Stimulated activated CD4-positive, alpha-beta T cell treated with anti-CD3 and anti-CD28 coated beads, TNF-alpha, amount 100 ng/mL, for 48 hours (primary cell): ENCODE measurements around the gene LRRC14B.
"Not testable (repeated sequence)": the region's sequence is repeated elsewhere in the genome, so short reads cannot be mapped to it uniquely, and the experiment has no call there.

ENCODE experiments used
- DNase-seq, 3 donors: peaks; one replicate each; pipeline ENCODE4 v3.0.0-alpha.2; 2020; ENCODE audit warnings: low read depth in 3 of 3

LRRC14B gene

GRCh38 chr5:191949-192690 lies 825 bp downstream of the LRRC14B start:
- DNase-seq: no peak

GRCh38 chr5:192691-192969 lies 1.3 kb downstream of the LRRC14B start:
- DNase-seq: no peak

- DNase-seq: no peak
Observed at GRCh38 chr5:192970-193831, 1.9 kb downstream of the LRRC14B start.

GRCh38 chr5:194102-194501 lies 2.8 kb downstream of the LRRC14B start:
- DNase-seq: no peak

- DNase-seq: no peak
Observed at GRCh38 chr5:194603-195209, 3.4 kb downstream of the LRRC14B start.

GRCh38 chr5:195401-196160 lies 4.3 kb downstream of the LRRC14B start:
- DNase-seq: no peak

- no peak for DNase-seq
Observed at GRCh38 chr5:196350-196749, 5.1 kb downstream of the LRRC14B start.

GRCh38 chr5:197031-197430 lies 5.7 kb downstream of the LRRC14B start:
- DNase-seq: not testable (repeated sequence)

GRCh38 chr5:197892-198489 lies 6.7 kb downstream of the LRRC14B start:
- no peak for DNase-seq

- no peak for DNase-seq
Observed at GRCh38 chr5:198516-199196, 7.4 kb downstream of the LRRC14B start.

- DNase-seq: no peak
Observed at GRCh38 chr5:199197-199949, 8.1 kb downstream of the LRRC14B start.

GRCh38 chr5:199950-200645 lies 8.8 kb downstream of the LRRC14B start:
- no peak for DNase-seq

- no peak for DNase-seq
Observed at GRCh38 chr5:200985-201384, 9.7 kb downstream of the LRRC14B start.

GRCh38 chr5:201672-202071 lies 10.4 kb downstream of the LRRC14B start:
- DNase-seq: no peak

GRCh38 chr5:203246-203930 lies 12.1 kb downstream of the LRRC14B start:
- DNase-seq: no peak

GRCh38 chr5:204001-204400 lies 12.7 kb downstream of the LRRC14B start:
- DNase-seq: no peak

GRCh38 chr5:204462-204861 lies 13.2 kb downstream of the LRRC14B start:
- DNase-seq: no peak

GRCh38 chr5:204966-205670 lies 13.8 kb downstream of the LRRC14B start:
- DNase-seq: no peak

- no peak for DNase-seq
Observed at GRCh38 chr5:206406-206805, 15.1 kb downstream of the LRRC14B start.
